NCI-H2227 (cell line): ENCODE results near the gene LRMDA.
A peak's percentile ranks its signal among the peaks of the same experiment; 100 is the strongest.
"Not testable (repeated sequence)": the region's sequence is repeated elsewhere in the genome, so short reads cannot be mapped to it uniquely, and the experiment has no call there.

Source experiments
- DNase-seq: peaks from one replicate; lab custom pipeline; 2025; ENCODE audit not compliant: unreplicated experiment; lab: John Stamatoyannopoulos, UW

Gene LRMDA

DNA sequence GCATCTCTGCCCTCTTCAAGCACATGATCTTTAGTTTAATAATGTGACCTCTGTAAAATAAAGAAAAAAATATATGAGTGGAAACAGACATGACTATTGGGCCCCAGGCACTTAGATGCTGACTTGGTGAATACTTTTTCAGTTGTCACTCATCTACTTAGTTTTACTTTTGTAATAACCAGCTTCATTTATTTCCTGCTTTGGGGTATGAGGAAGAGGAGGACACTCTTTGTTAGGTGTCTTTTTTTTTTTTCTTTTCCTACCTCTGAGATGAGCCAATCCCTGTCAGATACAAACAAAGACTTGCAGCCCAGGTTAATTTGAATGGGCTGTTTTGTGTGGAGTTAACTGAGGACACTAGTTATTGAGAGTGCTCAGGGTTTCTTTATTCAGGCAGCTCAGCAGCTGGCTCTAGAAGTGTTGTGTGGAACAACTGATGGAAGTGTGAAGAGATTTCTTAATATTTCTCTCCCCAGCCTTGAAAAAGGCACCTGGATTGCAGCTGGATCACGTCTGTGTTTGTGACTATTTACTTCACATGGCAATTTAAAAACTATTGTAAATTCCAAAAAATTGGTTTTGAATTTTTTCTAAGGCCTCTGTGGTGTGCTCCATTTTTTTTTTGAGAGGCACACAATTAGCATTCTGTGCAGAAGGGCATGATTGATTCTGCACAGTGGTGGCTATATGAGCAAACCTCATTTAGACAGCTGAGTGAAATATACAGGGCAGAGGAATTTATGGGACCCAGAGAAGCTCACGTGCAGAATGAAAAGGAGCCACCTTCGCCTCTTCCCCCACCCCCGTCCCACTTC lies 333.8 kb downstream of the LRMDA start:
- DNase-seq, result no peak

GRCh38 chr10:75765789-75766096 lies 334.3 kb downstream of the LRMDA start:
- peak; percentile 19 for DNase-seq

- no peak for DNase-seq
Measured at GRCh38 chr10:75766106-75766505, 334.7 kb downstream of the LRMDA start.

GRCh38 chr10:75766752-75767151 lies 335.3 kb downstream of the LRMDA start:
- DNase-seq, result not testable (repeated sequence)

GRCh38 chr10:75770626-75771081 lies 339.2 kb downstream of the LRMDA start:
- no peak for DNase-seq

GRCh38 chr10:75771606-75772005 lies 340.2 kb downstream of the LRMDA start:
- no peak for DNase-seq

DNA sequence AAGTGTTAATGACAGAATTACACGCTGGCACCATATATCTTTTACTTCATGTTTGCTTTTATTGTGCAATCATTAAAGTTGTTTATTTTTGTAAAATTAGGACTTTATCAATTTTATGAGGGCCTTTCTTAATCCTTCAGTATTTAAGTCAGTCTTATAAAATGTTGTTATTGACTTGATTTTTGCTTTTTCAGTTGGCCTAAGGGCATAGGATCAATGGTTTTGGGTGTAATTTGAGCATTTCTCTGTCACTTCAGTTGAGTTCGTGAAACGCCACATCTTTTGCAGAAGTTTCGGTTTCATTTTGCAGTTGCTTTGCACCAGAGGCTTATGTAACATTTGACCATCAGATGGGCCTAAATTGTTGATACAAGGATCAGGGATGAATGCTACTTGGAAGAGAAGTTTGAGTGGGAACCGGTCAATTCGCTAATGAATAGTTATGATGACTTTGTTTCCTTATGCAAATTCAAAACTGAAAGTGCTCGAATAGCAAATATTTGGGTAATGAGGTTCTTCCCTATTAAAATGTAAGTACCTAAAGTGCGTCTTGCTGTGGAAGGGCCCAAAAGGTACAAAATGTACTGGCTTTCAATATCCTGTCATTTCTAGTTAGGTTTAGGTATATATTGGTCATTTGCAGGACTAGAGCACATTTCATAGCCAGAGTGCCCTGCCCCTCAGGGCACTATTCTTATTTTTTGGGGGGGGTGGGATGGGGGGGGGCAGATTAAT lies 340.9 kb downstream of the LRMDA start:
- no peak for DNase-seq

DNA sequence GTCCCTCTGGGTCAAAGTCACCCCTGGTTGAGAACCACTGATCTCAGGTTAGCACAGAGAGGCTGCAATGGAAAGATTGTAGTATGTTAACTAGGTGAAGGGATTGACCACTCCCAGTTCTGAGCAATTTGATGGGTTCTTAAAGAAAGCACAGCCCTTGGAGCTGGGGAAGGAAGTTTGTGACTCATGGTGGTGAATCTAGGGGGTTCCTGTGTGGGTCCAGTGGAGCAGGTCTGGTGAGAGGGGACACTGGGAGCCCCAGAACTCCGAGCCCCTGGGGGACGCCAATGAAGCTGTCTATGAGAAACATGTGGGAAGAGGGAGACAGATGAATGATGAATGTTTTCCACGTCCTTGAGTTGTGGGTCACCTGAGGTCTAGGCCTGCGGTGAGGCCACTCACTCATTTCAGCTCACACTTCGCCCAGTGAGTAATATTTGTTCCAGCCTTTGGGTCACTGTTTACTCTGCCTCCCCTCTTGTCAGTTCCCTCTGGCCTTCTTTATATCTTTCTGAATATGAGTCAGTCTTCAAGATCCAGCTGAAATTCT lies 341.9 kb downstream of the LRMDA start:
- DNase-seq, result no peak

DNA sequence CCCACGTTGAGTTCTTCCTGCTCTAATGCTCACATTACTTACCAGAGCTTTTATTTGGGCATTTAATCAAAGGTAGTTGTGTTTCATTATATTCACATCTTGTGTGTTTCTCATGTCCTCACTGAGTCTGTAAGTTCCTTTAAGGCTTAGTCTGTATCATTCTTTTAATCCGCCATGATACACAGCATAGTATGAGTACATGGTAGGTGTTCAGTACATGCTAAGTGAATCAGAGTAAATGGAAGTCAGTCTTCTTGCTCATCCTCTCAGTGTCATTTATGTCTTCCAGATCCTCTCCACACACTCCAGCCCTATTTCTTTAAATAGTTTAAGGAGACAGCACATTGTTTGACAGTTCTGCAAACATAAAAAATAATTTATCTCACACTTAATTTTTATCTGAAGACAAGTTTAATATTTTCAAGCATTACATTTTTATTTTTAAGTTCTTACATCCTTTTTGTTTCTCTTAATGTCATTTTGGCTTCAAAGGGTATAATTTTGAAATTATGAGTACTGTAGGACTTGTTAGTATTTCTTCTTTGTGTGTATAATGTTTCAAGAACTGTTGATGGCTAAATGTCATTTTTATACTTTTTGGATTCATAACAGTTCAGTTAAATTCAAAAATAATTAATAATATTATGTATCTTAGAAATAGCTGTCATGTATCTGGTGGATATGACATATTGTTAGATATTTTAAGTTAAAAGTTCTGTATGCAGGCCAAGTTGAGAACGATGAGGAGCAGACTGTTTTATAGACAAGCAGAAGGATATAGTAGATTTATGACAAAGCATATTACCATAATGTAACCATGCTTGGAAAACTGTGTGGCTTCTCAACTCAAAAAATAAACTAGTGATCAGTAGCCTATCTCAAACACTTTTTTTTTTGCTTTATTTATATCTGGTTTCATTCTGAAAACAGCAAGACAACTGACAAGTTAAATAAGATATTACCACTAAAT lies 342.7 kb downstream of the LRMDA start:
- DNase-seq, result no peak

DNA sequence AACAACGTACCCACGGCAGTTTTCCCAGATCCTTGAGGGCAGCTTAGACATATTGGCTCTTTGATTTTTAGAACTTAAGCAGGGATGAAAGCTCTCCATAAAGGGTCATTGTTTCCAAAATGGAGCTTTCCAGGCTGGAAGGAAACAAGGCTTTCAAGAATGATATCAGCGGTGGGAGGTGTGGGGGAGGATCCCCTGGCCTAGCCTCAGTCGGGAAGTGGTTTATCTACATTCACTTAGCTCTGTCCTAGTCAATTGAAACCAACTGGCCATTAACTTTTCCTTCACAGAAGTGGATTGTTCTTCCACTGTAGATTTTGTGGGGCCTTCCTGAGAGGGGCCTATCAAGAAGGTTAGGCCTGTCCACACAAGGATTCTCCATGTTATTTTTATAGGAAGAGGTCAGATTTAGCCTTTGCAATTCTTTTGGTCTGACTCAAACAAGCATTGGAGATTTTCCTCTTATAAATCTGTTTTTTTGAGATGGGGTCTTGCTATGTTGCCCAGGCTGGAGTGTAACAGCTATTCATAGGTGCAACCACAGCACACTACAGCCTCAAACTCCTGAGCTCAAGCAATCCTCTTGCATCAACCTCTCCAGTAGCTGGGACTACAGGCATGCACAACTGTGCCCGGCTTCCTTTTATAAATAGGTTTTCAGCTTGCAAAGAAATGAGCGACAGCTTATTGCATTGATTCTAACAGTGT lies 343.5 kb downstream of the LRMDA start:
- DNase-seq, result no peak

DNA sequence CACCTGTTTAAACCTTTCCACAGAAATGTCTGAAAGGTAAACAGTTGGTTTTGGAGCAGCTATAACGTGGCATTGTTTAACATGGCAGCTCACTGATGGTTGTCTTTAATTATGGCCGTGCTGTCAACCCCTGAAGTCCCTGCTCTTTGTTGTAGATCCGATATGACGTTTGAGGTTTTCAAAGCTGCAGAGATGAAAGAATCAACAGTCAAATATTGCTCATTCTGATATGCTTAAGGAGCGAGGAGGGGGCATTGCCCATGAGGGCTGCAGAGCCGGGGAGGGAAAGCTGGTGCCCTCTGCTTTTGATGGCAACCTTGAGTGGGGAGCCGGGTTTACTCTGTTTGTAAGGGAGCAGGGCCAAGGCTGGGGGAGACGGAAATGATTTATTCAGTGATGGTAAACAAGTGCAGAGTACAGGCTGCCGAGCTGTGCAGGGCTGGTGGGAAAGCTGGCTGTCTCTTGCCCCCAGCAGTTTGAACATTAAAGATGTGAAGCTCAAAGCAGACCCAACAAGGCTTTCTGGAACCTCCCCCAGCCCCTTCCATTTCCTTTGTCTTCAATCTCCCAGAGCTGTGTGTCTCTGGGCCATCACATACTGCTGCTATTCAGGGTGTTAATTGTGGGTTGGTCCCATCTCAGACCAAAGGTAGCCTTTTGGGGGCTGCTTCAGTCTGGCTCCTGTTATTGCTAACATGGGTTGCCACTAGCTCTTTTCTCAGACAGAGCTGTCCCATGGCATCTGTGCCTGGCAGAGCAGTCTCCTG lies 345.5 kb downstream of the LRMDA start:
- no peak for DNase-seq

- DNase-seq, result no peak
Measured at GRCh38 chr10:75778665-75779064, 347.2 kb downstream of the LRMDA start.

- DNase-seq, result no peak
Measured at GRCh38 chr10:75779276-75779675, 347.9 kb downstream of the LRMDA start.

GRCh38 chr10:75782463-75783248 lies 351.2 kb downstream of the LRMDA start:
- no peak for DNase-seq

GRCh38 chr10:75788394-75789205 lies 357.2 kb downstream of the LRMDA start:
- no peak for DNase-seq

- no peak for DNase-seq
Measured at GRCh38 chr10:75793848-75794247, 362.4 kb downstream of the LRMDA start.

- DNase-seq, result no peak
Measured at GRCh38 chr10:75801121-75801520, 369.7 kb downstream of the LRMDA start.

DNA sequence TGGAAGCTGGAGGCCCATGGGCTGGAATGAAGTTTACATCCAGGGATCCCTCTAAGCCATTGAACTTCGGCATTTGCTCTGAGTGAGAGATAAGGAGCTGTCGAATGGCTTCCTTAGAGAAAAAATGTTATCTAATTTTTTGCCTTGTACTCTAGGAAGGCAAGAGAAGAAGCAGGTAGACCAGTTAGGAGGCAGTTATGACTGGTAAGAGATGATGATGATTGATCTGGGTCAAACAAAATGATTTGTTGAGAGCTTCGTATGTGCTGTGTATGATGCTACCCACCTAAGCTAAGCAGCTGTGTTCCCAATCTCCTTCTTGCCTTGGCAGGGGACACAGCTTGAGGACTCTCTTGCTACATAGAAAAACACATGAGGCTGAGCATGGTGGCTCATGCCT lies 370.2 kb downstream of the LRMDA start:
- DNase-seq, result no peak
